ENCODE data around the gene OPA3.

OPA3 gene

DNA sequence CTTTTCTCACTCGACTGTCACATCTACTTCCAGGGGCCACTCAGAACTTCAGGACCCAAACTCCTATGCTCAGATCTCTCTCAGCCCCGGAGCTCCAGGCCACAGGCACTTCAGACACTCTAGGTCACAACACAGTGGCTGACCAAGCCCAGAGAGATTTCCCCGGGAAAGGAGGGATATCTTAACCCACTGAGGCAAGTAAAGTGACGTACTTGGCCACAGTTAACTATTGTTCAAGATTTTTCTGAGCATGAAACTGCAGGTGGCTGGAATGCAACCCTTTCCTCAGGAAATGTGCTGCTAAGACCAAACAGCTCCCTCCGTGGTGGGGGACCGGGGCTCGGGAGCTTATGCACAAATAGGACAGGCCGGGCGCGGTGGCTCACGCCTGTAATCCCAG lies 23.9 kb downstream of the OPA3 start:
- DNase-seq = no peak

DNA sequence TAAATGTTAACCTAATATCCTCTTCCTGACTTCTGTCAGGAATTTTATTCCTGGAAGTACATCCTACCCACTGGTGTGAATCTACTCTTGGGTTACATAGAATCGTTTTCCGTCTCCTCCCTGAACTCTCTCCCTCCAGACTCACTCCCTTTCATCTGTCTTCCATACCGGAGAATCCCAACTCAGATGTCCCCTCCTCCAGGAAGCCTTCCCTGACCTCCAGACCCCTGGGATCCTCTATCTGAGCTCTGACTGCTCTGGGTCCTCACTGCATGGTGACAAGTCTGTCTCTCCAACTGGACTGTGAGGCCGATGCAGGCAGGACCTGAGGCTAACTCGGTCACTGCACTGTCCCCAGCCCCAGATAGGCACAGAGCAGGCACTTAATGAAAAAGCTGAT lies 24.6 kb downstream of the OPA3 start:
- no peak for DNase-seq

DNA sequence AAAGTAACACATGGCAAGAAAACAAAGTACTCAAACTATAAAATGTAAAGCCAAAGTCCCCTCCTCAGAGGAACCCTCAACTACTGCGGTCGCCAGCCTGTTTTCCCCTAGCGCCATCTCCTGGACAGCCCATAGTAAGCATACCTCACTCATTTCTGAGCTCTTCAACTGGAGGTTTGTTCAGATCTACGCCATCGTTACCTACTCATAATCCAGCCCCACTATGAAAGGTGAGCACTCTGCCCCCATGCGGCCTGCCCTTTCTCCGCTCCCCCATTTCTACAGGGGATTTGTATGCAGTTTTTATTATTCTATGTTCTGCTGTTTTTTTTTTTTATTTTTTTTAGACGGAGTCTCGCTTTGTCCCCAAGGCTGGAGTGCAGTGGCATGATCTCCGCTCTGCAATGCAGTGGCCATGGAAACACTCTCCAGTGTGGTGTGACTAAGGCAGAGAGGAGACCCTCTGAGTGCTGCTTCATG lies 26.2 kb downstream of the OPA3 start:
- DNase-seq = peak; percentile 89

DNA sequence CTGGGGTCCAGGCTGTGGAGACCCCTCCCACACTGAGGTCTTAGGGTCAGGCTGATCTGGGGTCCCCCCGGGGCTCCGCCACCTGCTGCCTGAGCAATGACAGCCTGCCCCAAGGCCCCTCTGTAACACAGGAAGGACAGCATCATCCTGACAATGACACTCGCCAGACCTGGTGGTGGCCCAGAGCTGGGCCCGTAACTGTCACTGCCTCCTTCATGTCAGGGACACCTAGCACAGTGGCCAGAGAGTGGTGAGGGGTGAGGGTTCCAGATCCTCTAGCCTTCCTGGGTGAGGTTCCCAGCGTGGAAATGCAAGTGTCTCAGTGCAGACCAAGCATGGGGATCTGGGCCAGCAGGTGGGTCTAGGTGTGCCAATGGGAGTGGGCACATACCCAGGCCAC lies 27.8 kb downstream of the OPA3 start:
- DNase-seq = no peak

DNA sequence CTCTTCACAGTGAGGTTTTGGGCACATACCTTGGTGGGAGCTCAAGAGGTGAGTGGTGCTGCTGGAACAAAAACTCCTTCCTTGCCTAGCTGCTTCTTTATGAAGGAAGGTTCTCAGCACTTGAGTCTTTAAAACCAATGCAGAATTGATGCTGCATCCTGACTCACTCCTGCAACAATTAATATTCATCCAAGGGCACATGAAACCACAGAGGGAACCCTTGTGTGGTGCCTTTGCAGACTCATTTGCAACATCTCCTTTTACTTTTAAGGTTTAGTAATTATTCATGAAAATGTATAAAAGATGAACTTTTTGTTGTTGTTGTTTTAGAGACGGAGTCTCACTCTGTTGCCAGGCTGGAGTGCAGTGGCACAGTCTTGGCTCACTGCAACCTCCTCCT lies 30.1 kb downstream of the OPA3 start:
- DNase-seq = no peak

DNA sequence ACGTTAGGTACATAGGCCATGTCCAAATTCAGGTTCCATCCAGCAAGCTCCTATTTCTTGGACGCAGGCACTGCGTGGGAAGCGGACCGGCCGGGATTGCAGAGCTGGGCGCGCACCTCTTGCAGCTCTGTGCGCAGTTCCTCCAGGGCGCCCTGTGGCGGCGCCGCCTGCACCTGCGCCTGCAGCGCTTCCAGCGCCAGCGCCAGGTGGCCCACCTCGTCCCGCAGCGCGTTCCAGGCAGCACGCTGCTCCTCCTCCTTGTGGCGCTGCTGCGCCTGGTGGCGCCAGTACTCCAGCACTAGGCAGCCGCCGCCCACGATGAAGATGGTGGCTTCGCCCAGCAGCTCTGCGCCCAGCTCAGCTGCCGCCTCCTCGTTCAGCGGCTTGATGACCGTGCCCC lies 31.1 kb downstream of the OPA3 start:
- DNase-seq = no peak

DNA sequence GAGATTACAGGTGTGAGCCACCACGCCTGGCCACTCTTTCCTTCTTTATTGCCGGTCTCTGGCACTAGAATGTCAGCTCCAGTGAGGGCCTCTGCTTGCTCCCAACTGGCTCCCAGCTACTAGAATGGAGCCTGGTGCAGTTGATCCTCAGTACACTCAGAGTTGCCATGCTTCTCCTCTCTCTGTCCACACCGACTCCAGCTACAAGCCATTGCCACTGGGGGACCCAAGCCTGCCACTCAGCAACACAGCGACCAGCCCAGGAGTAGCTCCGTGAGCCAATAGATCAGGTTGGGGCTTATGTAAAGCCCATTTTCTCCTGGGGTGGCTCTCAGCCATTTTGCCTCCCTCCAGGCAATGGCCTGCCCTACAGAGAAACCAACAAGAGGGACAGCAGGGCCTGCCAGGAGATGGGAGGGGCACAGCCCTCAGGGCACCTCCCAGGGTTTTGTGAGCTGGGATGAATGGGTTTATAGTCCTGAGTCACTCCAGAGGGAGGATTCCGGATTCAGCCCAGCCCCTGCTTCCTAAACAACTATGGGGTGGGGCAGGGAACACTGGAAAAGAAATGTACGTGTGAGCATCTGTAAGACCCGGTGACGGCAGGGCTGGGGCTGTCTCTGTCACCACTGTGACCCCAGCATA lies 36.5 kb downstream of the OPA3 start:
- DNase-seq = no peak

DNA sequence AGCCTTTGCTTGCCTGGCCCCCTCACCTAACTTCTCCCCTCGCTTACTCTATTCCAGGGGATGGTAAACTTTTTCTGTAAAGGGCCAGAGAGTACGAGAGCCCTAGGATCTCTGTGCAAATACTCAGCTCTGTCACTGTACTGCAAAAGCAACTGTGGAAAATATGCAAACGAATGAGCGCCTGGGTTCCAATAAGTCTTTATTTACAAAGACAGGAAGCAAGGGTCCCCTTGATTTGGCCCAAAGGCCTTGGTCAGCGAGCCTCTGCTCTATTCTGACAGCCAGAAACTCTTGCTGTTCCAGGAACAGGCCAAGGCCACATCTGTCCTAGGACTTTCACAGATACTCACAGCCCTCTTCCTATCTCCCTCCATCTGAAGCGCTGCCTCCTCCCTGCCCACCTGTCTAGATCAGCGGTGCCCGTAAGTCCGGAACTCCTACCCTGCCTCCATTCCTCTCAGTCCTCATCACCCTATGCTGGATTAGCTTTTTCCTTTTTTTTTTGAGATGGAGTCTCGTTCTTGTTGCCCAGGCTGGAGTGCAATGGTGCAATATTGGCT lies 37.3 kb downstream of the OPA3 start:
- DNase-seq = no peak

DNA sequence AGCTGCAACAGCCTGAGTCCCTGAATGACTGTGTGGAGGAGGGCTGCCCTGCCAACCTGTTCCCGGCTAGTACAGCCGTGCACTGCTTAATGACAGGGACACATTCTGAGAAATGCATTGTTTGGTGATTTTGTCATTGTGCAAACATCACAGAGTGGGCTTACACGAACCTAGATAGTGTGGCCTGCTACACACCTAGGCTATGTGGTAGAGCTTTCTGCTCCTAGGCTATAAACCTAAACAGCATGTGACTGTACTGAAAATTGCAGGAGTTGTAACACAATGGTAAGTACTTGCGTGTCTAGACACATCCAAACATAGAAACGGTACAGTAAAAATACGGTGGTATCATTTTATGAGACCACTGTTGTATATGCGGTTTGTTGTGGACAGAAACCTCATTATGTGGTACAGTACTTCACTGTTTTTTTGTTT lies 42.4 kb downstream of the OPA3 start:
- DNase-seq = no peak

DNA sequence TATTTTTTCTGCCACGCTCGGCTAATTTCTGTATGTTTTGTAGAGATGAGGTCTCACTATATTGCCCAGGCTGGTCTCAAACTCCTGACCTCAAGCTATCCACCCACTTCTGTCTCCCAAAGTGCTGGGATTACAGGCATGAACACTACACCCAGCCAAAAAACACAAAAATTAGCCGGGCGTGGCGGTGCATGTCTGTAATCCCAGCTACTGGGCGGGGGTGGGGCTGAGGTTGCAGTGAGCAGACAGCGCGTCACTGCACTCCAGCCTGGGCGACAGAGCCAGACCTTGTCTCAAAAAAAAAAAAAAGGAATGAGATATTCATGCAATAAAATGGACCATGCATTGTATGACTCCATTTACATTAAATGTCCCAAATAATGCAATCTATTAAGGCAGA lies 45.1 kb downstream of the OPA3 start:
- no peak for DNase-seq

DNA sequence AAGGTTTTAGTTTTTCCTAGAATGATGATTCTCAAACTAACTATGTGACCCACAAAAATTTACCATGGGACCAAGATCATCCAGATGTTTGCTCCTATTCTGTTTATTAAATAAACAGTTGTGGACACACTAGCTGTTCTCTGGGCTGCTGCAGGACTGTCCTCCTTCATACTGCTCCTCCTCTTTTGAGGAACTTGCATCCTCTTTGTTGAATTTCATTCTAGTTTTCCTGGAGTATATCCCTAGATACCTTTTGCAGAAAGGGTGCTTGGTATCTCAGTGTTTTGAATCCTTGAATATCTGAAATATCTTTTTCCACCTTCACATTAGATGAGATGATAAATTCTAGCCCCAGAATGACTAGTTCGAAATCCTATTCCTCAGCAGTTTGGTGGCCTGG lies 53.3 kb downstream of the OPA3 start:
- DNase-seq = no peak

DNA sequence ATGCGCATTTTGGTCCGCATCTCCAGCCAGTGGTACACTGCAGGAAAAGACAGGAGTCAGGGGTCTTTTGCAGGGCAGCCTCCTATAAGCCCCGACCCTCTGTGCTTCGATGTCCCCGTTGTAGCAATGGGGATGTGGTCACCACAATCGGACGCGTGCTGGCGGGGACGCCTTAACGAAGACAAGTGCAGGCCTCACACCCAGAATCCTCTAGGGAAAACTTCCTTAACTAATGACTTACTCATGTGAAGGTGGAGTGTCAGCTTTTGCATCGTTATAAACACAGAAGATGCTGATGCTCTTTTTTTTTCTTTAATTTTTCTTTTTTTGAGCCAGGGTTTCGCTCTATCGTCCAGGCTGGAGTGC lies 55.2 kb downstream of the OPA3 start:
- no peak for DNase-seq

DNA sequence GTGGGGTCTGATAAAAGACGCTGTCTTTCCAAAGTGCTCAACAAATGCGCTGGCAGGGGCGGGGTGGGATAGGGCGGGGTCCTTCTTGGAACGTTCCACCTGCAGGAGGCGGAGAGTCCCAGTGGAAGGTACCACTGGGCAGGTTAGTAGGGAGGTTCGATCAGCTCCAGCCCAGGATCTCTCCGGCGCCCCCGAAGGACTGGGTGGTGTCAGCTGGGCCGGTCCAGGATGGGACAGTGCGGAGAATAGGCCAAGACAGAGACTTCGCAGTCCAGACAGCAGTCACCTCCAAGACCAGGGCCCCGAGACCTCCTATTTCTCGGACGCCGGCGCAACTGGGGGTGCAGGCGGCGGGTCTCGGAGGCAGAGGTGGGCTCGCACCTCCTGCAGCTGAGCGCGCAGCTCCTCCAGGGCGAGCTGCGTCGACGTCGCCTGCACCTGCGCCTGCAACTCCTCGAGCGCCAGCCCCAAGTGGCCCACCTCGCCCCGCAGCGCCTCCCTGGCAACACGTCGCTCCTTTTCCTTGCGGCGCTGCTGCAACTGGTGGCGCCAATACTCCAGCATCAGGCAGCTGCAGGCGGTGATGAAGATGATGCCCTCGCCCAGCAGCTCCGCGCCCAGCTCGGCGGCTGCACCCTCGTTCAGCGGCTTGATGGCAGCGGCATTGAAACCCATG lies 55.7 kb downstream of the OPA3 start:
- DNase-seq = peak; percentile 55

DNA sequence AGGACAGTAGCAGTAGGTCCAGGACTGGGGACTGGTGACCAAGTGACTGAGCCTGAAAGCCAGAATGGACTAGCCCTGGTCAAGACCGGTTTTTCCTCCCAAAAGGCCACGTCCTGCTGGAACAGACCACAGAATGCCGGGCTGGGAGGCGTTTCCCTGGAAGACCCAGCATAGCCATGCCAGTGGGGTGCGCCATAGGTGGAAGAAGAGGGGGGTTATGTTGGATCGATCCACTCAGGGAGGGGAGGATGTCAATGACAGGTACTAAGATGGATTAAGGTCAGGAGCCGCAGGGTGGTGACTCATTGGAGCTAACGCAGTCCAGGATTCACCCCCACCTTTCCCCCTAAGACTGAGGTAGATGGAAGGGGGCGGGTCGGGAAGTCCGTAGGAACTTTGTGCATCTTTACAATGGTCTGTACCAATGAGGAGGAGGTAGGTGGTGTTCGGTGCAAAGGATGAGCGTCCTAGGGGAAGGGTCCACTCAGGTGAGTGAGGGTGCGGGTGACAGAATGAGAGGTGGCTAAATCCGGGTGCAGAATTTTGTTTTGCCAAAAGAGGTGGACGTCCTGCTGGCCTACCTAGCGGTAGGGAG lies 56.4 kb downstream of the OPA3 start:
- DNase-seq = no peak

DNA sequence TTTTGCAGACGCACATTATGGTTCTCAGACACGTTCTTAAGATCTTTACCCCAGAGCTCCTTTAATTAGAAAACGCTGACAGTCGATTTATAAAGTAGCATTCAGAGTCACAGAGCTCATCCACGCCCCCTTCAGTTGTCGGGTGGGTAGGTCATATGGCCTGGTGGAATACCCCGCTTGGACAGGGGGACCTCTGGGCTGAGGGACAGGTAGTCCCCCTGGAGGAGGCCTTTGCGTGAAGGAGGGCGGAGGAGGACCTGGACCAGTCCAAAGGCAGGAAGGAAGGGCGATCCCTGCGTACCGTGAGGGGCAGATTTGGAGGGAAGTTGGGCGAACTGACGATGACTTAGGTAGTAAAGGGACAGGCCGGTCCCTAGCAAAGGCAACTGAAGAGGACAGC lies 56.9 kb downstream of the OPA3 start:
- DNase-seq = no peak

DNA sequence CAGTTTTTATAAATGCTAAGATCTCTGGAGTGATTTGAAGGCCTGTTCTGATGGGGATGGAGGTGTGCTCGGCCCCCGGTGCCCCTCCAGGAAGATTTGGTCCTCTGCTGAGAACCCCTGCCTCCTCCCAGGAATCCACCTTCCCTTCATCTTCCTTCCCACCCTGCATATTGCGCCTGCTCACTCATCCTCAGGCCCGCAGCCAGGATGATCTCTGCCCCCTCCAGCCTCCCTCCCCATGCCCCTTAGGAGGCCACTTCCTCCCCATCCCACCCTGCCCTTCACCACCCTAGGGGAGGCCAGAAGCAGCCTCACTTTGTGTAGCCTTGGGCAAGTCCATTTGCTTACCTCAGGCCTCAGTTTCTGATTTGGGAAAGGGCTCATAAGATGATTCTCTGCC lies 57.6 kb downstream of the OPA3 start:
- DNase-seq = no peak

DNA sequence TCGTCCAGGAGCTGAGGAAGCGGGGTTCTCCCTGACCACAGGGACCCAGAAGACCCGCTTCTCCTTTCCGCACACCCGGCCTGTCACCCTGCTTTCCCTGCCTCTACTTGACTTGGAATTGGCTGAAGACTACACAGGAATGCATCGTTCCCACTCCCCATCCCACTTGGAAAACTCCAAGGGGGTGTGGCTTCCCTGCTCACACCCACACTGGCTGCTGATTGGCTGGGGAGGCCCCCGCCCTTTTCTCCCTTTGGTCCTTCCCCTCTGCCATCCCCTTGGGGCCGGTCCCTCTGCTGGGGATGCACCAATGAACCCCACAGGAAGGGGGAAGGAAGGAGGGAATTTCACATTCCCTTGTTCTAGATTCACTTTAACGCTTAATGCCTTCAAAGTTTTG lies 58.5 kb downstream of the OPA3 start:
- DNase-seq = peak; percentile 62

DNA sequence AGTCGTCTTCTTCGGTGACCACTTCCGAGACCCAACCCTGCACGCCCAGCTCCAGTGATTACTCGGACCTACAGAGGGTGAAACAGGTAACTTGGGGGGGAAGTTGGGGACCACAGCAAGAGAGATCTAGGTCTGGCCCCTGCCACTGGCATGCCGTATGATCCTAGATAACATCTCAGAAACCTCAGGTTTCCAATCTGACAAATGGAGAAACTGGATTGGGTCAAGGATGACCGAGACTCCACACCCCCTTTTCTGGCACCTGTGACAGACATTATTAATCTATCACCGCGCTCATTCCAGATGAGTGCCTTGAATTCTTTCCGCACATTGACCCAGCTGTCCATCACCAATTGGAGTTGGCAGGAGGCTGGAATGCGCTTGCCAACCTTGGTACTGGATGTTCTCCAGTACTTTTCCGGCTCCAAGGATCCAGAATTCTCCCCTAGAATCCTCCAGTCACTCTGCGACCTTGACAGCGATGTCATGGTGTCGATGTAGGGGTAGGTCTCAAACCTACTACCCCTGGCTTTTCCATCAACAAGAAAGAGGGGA lies 60.0 kb downstream of the OPA3 start:
- DNase-seq = no peak

DNA sequence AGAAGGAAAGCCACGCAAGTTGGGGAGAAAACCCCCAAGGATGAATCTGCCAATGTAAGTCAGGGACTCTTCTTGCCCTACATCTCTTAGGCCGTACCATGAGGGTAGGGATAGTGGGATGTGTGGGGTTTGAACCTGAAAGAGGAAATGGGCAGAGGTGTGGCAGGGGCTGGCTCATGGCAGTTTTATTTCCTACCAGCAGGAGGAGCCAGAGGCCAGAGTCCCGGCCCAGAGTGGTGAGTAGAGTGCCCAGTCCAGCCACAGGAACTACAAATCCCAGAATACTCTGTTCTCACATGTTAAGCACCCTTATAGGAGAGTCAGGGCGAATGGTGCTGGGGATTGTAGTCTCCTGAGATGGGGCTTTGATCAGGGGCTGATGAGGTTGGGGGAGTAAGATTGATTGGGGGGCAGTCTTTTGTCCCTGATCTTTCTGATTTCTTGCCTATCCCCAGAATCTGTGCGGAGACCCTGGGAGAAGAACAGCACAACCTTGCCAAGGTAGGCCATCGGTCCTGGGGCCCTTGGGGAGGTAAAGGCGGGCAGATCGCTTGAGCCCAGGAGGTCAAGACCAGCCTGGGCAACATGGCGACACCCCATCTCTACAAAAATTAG lies 60.9 kb downstream of the OPA3 start:
- peak; percentile 96 for DNase-seq

DNA sequence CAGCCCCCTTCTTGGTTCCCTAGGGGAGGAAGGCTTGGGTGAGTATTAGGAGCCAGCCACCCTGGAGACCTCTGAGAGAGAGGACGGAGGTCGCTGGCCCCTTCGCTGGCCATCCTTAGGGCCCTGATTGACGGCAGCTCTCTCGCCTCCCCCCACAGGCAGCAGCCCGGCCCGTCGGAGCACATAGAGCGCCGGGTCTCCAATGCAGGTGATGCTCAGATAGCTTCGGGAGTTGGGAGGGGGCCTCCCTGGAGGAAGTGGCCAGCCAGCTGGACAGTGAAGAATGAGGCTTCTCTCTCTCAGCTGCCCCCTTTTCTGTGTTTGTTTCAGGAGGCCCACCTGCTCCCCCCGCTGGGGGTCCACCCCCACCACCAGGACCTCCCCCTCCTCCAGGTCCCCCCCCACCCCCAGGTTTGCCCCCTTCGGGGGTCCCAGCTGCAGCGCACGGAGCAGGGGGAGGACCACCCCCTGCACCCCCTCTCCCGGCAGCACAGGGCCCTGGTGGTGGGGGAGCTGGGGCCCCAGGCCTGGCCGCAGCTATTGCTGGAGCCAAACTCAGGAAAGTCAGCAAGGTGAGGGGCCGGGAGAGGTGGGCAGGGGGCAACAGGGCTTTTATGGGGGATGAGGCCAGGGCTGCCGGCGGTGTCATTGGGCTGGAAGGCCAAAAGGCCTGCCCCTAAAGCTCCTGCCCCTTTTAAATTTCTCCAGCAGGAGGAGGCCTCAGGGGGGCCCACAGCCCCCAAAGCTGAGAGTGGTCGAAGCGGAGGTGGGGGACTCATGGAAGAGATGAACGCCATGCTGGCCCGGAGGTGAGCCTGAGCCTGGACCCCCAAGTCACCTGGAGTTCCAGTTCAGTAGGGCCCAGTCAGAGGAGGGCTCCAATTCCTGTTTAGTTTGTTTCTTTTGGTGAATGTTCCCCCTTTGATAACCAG lies 62.3 kb downstream of the OPA3 start:
- DNase-seq = no peak

DNA sequence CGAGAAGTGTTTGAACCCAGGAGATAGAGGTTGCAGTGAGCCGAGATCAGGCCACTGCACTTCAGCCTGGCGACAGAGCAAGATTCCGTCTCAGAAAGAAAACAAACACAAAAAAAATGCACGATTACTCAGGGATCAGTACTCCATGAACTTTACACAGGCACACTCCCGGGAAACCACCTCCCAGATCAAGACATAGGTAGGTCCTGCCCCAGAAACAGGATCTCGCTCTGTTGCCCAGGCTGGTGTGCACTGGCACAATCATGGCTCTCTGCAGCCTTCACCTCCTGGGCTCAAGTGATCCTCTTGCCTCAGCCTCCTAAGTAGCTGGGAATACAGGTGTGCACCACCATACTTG lies 66.2 kb downstream of the OPA3 start:
- no peak for DNase-seq
